T-helper 22 cell (primary cell): ENCODE results near the gene RNF13.

Experiments
- DNase-seq: peaks from one replicate; pipeline ENCODE4 v3.0.0-alpha.2; 2020; ENCODE audit warnings: low read depth

RNF13 gene

GRCh38 chr3:149999421-149999820, 186.4 kb downstream of the RNF13 start:
- no peak for DNase-seq

- no peak for DNase-seq
These were observed 187.6 kb downstream of the RNF13 start for GRCh38 chr3:150000641-150001040.

GRCh38 chr3:150005243-150006112, 192.5 kb downstream of the RNF13 start:
- no peak for DNase-seq

GRCh38 chr3:150006794-150007193, 193.8 kb downstream of the RNF13 start:
- DNase-seq, result no peak
